Measurements from ENCODE around the gene SDK2.

SDK2 gene

GRCh38 chr17:73686126-73686525, 41.9 kb upstream of the SDK2 start:
- DNase-seq (ENCODE audit: extremely low read depth, low read depth): no peak
- TF ChIP-seq, protein P1, sequence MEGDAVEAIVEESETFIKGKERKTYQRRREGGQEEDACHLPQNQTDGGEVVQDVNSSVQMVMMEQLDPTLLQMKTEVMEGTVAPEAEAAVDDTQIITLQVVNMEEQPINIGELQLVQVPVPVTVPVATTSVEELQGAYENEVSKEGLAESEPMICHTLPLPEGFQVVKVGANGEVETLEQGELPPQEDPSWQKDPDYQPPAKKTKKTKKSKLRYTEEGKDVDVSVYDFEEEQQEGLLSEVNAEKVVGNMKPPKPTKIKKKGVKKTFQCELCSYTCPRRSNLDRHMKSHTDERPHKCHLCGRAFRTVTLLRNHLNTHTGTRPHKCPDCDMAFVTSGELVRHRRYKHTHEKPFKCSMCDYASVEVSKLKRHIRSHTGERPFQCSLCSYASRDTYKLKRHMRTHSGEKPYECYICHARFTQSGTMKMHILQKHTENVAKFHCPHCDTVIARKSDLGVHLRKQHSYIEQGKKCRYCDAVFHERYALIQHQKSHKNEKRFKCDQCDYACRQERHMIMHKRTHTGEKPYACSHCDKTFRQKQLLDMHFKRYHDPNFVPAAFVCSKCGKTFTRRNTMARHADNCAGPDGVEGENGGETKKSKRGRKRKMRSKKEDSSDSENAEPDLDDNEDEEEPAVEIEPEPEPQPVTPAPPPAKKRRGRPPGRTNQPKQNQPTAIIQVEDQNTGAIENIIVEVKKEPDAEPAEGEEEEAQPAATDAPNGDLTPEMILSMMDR (IDR thresholded peaks at IDR 0.05; ENCODE audit: low read depth, low read length): no peak

DNA sequence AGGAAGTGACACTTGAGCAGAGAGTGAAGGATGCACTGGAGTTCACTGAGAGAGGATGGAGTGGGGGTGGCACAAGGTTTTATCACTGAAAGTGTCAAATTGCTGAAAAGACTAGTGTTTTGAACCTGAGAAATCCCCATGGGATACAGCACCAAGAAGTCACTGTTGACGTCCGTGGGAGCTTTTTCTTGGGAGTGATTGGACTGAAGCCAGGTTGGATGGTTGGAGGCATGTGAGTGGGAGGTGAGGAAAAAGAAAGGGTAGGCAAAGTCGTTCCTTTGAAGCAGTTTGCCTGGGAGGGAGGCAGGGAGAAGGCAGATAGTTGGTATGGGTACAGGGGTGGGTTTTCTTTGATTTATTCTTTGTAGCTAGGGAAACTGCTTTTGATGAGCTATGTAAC, 39.9 kb upstream of the SDK2 start:
- TF ChIP-seq, protein P1 (IDR thresholded peaks at IDR 0.05; ENCODE audit: low read depth, low read length): no peak
- DNase-seq (ENCODE audit: extremely low read depth, low read depth): no peak

DNA sequence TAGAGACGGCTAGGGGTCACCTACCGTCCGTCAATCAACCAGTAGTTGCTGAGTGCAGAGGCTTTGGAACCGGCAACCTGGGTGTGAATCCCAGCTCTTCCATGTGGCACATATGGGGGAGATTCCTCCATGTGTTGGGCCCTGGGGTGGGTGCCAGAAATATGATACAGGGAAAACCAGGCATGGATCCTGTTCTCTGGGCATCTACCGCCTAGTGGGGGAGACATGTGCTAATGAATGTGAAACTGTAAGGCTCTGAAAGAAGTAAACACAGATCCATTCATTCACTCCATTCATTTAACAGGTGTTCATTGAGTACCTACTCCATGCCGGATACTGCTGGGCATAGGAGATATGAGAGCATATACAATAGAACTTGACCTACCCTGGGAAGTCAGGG, 39.5 kb upstream of the SDK2 start:
- TF ChIP-seq, protein P1 (IDR thresholded peaks at IDR 0.05; ENCODE audit: low read depth, low read length): no peak
- no peak for DNase-seq (ENCODE audit: extremely low read depth, low read depth)

DNA sequence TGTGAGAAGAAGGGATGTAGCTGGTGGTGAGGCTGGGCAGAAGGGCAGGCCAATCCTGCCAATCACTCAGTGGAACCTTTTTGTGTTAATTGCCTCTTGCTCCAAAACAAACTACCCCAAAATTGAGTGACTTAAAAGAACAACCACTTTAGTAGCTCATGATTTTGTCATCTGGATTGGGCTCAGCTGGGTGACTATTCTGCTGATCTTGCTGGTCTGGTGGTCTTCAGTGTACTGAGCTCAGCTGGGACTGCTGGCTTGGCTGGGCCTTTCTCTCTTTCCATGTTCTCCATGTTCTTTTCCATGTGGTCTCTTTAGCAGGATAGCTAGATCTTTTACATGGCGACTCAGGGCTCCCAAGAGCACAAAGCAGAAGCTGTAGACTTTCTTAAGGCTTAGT, 37.7 kb upstream of the SDK2 start:
- TF ChIP-seq, protein P1 (IDR thresholded peaks at IDR 0.05; ENCODE audit: low read depth, low read length): no peak
- no peak for DNase-seq (ENCODE audit: extremely low read depth, low read depth)

DNA sequence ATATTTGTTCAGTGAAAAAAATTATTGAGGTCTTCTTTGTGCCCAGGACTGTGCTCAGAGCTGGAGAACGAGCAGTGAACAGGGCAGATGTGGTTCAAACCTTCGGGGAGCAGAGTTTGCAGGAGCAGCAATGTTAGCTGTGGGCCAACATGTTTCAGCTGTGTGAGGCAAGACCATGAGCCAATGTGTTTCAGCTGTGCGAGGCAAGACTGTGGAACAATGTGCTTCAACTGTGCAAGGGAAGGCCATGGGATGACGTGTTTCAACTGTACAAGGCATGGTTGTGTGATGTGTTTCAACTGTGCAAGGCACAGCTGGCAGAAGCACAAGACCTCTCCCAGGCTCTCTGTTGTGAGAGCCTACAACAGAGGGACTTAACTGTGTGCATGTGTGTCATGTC, 35.2 kb upstream of the SDK2 start:
- DNase-seq (ENCODE audit: extremely low read depth, low read depth): no peak
- TF ChIP-seq, protein P1 (IDR thresholded peaks at IDR 0.05; ENCODE audit: low read depth, low read length): no peak

- TF ChIP-seq, protein P1 (IDR thresholded peaks at IDR 0.05; ENCODE audit: low read depth, low read length): no peak
These were observed 34.8 kb upstream of the SDK2 start for GRCh38 chr17:73678999-73679398.

DNA sequence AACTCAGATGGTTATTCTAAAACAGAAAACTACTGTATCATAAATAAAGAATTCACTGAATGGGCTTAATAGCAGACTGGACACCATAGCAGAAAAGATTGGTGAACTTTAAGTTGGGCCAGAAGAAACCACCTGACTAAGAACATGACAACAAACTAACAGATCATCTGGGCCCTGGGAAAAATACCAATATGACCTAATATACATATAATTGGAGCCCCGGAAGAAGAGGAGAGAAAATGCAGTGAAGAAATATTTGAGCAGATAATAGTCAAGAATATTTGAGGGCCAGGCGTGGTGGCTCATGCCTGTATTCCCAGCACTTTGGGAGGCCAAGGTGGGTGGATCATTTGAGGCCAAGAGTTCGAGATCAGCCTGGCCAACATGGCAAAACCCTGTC, 25.5 kb upstream of the SDK2 start:
- no peak for DNase-seq (ENCODE audit: extremely low read depth, low read depth)
- TF ChIP-seq, protein P1 (IDR thresholded peaks at IDR 0.05; ENCODE audit: low read depth, low read length): no peak

More at GRCh38 chr17:73678999-73679398, 34.8 kb upstream of the SDK2 start:
- no peak for DNase-seq (ENCODE audit: extremely low read depth, low read depth)
